ENCODE results near the gene IKZF2. TPM values are rescaled to one million over a fixed set of nuclear protein-coding genes. Genes with fewer than 3 reads are reported as not detected.

The IKZF2 gene
- total RNA-seq, 1 experiment from 2014 or later = 5.2 TPM

- ChIA-PET POLR2A (ENCODE audit: unreplicated experiment) (no interaction called here), CTCF (no interaction called here)
- no peaks in the 10 kb centered on the region for H3K36me3 ChIP-seq (ENCODE audit: low read depth, low read length)
- H3K4me1 ChIP-seq (ENCODE audit: insufficient read depth, low read length) = no peaks in the 10 kb centered on the region
- DNase-seq = no peak
- no peak overlapping the region for H3K27ac ChIP-seq (ENCODE audit: low read length)
- no peaks in the 10 kb centered on the region for H3K9me3 ChIP-seq (ENCODE audit: low read length)
- no peaks in the 10 kb centered on the region for H4K20me1 ChIP-seq (ENCODE audit: low read length)
- intact Hi-C loops (cut with micrococcal nuclease) = no loop called here
- H3K9me2 ChIP-seq (replicated peaks; ENCODE audit: low read length) = no peaks in the 10 kb centered on the region
- no peaks in the 10 kb centered on the region for H3K79me2 ChIP-seq (ENCODE audit: low read length)
- no peak; the same call in 1 of the 2 replicates for ATAC-seq
- no peak overlapping the region for H3K9ac ChIP-seq (ENCODE audit: low read length)
- BruUV-seq (replicated peaks) = no TSS peak
- H3F3A ChIP-seq (ENCODE audit: low read length, unreplicated experiment) = no peaks in the 10 kb centered on the region
- H2AFZ ChIP-seq (ENCODE audit: low read length) = no peak overlapping the region
- no peak overlapping the region for H3K4me3 ChIP-seq (ENCODE audit: low read length)
- TF ChIP-seq EZH2phosphoT487 (IDR thresholded peaks at IDR 0.05; ENCODE audit: borderline replicate concordance, low read length) (no peak), EZH2 (IDR thresholded peaks at IDR 0.05; ENCODE audit: low read length, unreplicated experiment) (no peak), CTCF (conservative IDR thresholded peaks at IDR 0.05; ENCODE audit: low read depth, low read length) (no peak)
- no peaks in the 10 kb centered on the region for H3K27me3 ChIP-seq (ENCODE audit: low read length)
- H3K4me2 ChIP-seq (ENCODE audit: low read length) = no peak overlapping the region
Measured at GRCh38 chr2:213065583-213066442, 85.6 kb downstream of the IKZF2 start.

GRCh38 chr2:213064099-213064498, 87.3 kb downstream of the IKZF2 start:
- Histone ChIP-seq H3K27me3 (ENCODE audit: low read length) (no peaks in the 10 kb centered on the region), H3K27ac (ENCODE audit: low read length) (no peak overlapping the region), H3F3A (ENCODE audit: low read length, unreplicated experiment) (no peaks in the 10 kb centered on the region), H3K4me2 (ENCODE audit: low read length) (no peak overlapping the region), H3K79me2 (ENCODE audit: low read length) (no peaks in the 10 kb centered on the region), H2AFZ (ENCODE audit: low read length) (no peak overlapping the region), H3K9ac (ENCODE audit: low read length) (no peak overlapping the region), H4K20me1 (ENCODE audit: low read length) (no peaks in the 10 kb centered on the region), H3K4me1 (ENCODE audit: insufficient read depth, low read length) (no peaks in the 10 kb centered on the region), H3K4me3 (ENCODE audit: low read length) (no peak overlapping the region), H3K9me3 (ENCODE audit: low read length) (no peaks in the 10 kb centered on the region), H3K36me3 (ENCODE audit: low read depth, low read length) (no peaks in the 10 kb centered on the region), H3K9me2 (replicated peaks; ENCODE audit: low read length) (no peaks in the 10 kb centered on the region)
- CTCF ChIA-PET = no interaction called here
- no TSS peak for BruUV-seq (replicated peaks)
- intact Hi-C loops (cut with micrococcal nuclease) = no loop called here
- TF ChIP-seq EZH2 (IDR thresholded peaks at IDR 0.05; ENCODE audit: low read length, unreplicated experiment) (no peak), CTCF (conservative IDR thresholded peaks at IDR 0.05; ENCODE audit: low read depth, low read length) (no peak), EZH2phosphoT487 (IDR thresholded peaks at IDR 0.05; ENCODE audit: borderline replicate concordance, low read length) (no peak)
- ATAC-seq = no peak
- POLR2A ChIA-PET (ENCODE audit: unreplicated experiment) = no interaction called here
- DNase-seq = no peak

- Histone ChIP-seq H3F3A (ENCODE audit: low read length, unreplicated experiment) (no peaks in the 10 kb centered on the region), H3K36me3 (ENCODE audit: low read depth, low read length) (no peaks in the 10 kb centered on the region), H3K79me2 (ENCODE audit: low read length) (no peaks in the 10 kb centered on the region), H3K27me3 (ENCODE audit: low read length) (no peaks in the 10 kb centered on the region), H3K27ac (ENCODE audit: low read length) (no peak overlapping the region), H3K4me3 (ENCODE audit: low read length) (no peak overlapping the region), H3K9me2 (replicated peaks; ENCODE audit: low read length) (no peaks in the 10 kb centered on the region), H3K9me3 (ENCODE audit: low read length) (no peaks in the 10 kb centered on the region), H4K20me1 (ENCODE audit: low read length) (no peaks in the 10 kb centered on the region), H3K9ac (ENCODE audit: low read length) (no peak overlapping the region), H2AFZ (ENCODE audit: low read length) (no peak overlapping the region), H3K4me1 (ENCODE audit: insufficient read depth, low read length) (no peaks in the 10 kb centered on the region), H3K4me2 (ENCODE audit: low read length) (no peak overlapping the region)
- no TSS peak for BruUV-seq (replicated peaks)
- DNase-seq (no peak), ATAC-seq (no peak)
- intact Hi-C loops (cut with micrococcal nuclease) = no loop called here
- ChIA-PET CTCF (no interaction called here), POLR2A (ENCODE audit: unreplicated experiment) (no interaction called here)
- TF ChIP-seq CTCF (conservative IDR thresholded peaks at IDR 0.05; ENCODE audit: low read depth, low read length) (no peak), EZH2 (IDR thresholded peaks at IDR 0.05; ENCODE audit: low read length, unreplicated experiment) (no peak)
Measured at GRCh38 chr2:213057977-213058376, 93.4 kb downstream of the IKZF2 start.

All from PC-3 (cell line).